K562 (cell line): ENCODE results near the gene TRIO. TPM values are rescaled to one million over a fixed set of nuclear protein-coding genes. Genes with fewer than 3 reads are reported as not detected.

Experiments used
- ATAC-seq: fragments of 200-7000 bp; cut with Tn5 transposase; 3 replicates; pipeline ENCODE4 v1.9.1; 2020; ENCODE audit warnings: moderate library complexity
- BruUV-seq: library from RNA; stranded (reverse); fragments of 400-500 nt; replicated peaks from 2 replicates; lab custom pipeline; 2021; lab: Mats Ljungman, UMichigan
- CTCF ChIA-PET: fragments of 300-600 bp; formaldehyde crosslinking; extraction: SDS; loops from one replicate; lab custom pipeline; 2021; ENCODE audit warnings: low intra/inter-chr PET ratio; lab: Yijun Ruan, JAX
- POLR2A ChIA-PET: fragments of 300-600, 350-650 bp; sonication (Branson Sonifier 250); formaldehyde crosslinking; extraction: SDS; loops from one replicate; lab custom pipeline; 2021; ENCODE audit warnings: antibody characterized with exemption, inconsistent platforms; lab: Yijun Ruan, JAX
- DNase-seq, 4 experiments: peaks; one replicate each; pipeline versions ENCODE4 v3.0.0 to v3.0.0-alpha.2; 2011 to 2018; ENCODE audit warnings: low spot score in 3 of 4, mixed read lengths in 3 of 4; ENCODE audit errors: extremely low read depth in 1 of 4
- FAIRE-seq: peaks from 2 replicates; lab custom pipeline; 2011; peaks lifted over from hg19 to GRCh38; lab: Jason Lieb, UNC
- H2AFZ ChIP-seq: 2 replicates; pipeline ENCODE4 v1.6.0; 2011; ENCODE audit warnings: low read depth, low read length, control low read depth, inconsistent platforms
- H3K27ac ChIP-seq: fragments of 200-600 bp; 3 replicates; pipeline ENCODE4 v1.8.0; 2011; ENCODE audit warnings: low read depth, mild to moderate bottlenecking, control low read depth, inconsistent platforms, low read length, moderate library complexity, mixed read lengths; ENCODE audit errors: extremely low read depth
- H3K27me3 ChIP-seq, 2 experiments: fragments of 300-600 bp in 1 of 2; 2 replicates in 1 of 2; 3 replicates in 1 of 2; pipeline versions ENCODE4 v1.6.0 to v1.8.0; 2011; ENCODE audit warnings: inconsistent platforms in 2 of 2, low read length in 2 of 2, mild to moderate bottlenecking in 1 of 2, mixed read lengths in 1 of 2, moderate library complexity in 1 of 2; ENCODE audit not compliant: control insufficient read depth in 2 of 2, insufficient read depth in 2 of 2
- H3K36me3 ChIP-seq: fragments of 300-600 bp; 3 replicates; pipeline ENCODE4 v1.8.0; 2011; ENCODE audit warnings: mild to moderate bottlenecking, low read length, inconsistent platforms; ENCODE audit not compliant: control insufficient read depth, insufficient read depth
- H3K4me1 ChIP-seq, 2 experiments: fragments of 200-600 bp in 1 of 2; replicated peaks in 1 of 2; 2 replicates in 1 of 2; 3 replicates in 1 of 2; pipeline versions ENCODE4 v1.5.1 to v1.8.0; 2011; ENCODE audit warnings: inconsistent platforms in 2 of 2, low read length in 2 of 2, mild to moderate bottlenecking in 1 of 2, mixed read lengths in 1 of 2, moderate library complexity in 1 of 2; ENCODE audit not compliant: control insufficient read depth in 2 of 2, insufficient read depth in 2 of 2
- H3K4me2 ChIP-seq: 2 replicates; pipeline ENCODE4 v1.6.1; 2011; ENCODE audit warnings: low read length, control low read depth, inconsistent platforms, mixed read lengths; ENCODE audit not compliant: insufficient read depth
- H3K4me3 ChIP-seq: fragments of 200-600 bp; sonication (generic), shearing (Covaris generic); 2 replicates; pipeline ENCODE4 v1.5.1; 2016; ENCODE audit warnings: control low read depth, inconsistent platforms
- H3K79me2 ChIP-seq: fragments of 200-600 bp; 3 replicates; pipeline ENCODE4 v1.8.0; 2011; ENCODE audit warnings: low read length, inconsistent platforms; ENCODE audit not compliant: control insufficient read depth, insufficient read depth
- H3K9ac ChIP-seq, 2 experiments: 2 replicates each; pipeline versions ENCODE4 v1.6.0 to v1.6.1; 2011; ENCODE audit warnings: low read depth in 2 of 2, low read length in 2 of 2, control low read depth in 1 of 2, inconsistent platforms in 1 of 2, mild to moderate bottlenecking in 1 of 2, mixed read lengths in 1 of 2; ENCODE audit not compliant: insufficient read depth in 1 of 2
- H3K9me1 ChIP-seq: one replicate; pipeline ENCODE4 v1.6.0; 2011; ENCODE audit warnings: inconsistent platforms, mild to moderate bottlenecking, low read length, moderate library complexity; ENCODE audit not compliant: control insufficient read depth, insufficient read depth
- H3K9me3 ChIP-seq: replicated peaks from 2 replicates; pipeline ENCODE4 v1.5.1; 2011; ENCODE audit warnings: low read depth, low read length, inconsistent platforms; ENCODE audit not compliant: control insufficient read depth, insufficient read depth
- H4K20me1 ChIP-seq: replicated peaks from 2 replicates; pipeline ENCODE4 v1.6.1; 2011; ENCODE audit warnings: low read length, inconsistent platforms, mixed read lengths; ENCODE audit not compliant: control insufficient read depth, insufficient read depth
- BDP1 ChIP-seq: IDR thresholded peaks from 3 replicates; pipeline ENCODE4 v1.6.1; 2011; ENCODE audit not compliant: insufficient read length, insufficient read depth
- CSDE1 ChIP-seq, 2 experiments: fragments of 450-650 bp; IDR thresholded peaks; 2 replicates each; pipeline ENCODE4 v1.6.1; 2016; ENCODE audit warnings: mild to moderate bottlenecking in 1 of 2
- KAT2B ChIP-seq: IDR thresholded peaks from one replicate; pipeline ENCODE4 v1.6.1; 2012; ENCODE audit warnings: low read depth, mild to moderate bottlenecking, control low read depth, inconsistent platforms, low read length, moderate library complexity
- KLF10 ChIP-seq: fragments of 250-450 bp; sonication (Bioruptor Pico); IDR thresholded peaks from 2 replicates; pipeline ENCODE4 v1.6.1; 2021; ENCODE audit warnings: matching md5 sums
- KLF16 ChIP-seq: IDR thresholded peaks from 2 replicates; pipeline ENCODE4 v1.6.1; 2016; ENCODE audit warnings: antibody characterized with exemption
- LARP7 ChIP-seq: fragments of 450-650 bp; IDR thresholded peaks from 2 replicates; pipeline ENCODE4 v1.6.1; 2016
- LCOR ChIP-seq: sonication (generic); formaldehyde crosslinking; IDR thresholded peaks from 2 replicates; pipeline ENCODE4 v1.8.0; 2022; ENCODE audit warnings: mild to moderate bottlenecking, missing genetic modification reagents
- MIER1 ChIP-seq: fragments of 450-650 bp; IDR thresholded peaks from 2 replicates; pipeline ENCODE4 v1.6.1; 2016; ENCODE audit warnings: antibody characterized with exemption, mild to moderate bottlenecking, low read depth
- POLR2AphosphoS2 ChIP-seq: IDR thresholded peaks from 2 replicates; pipeline ENCODE4 v1.6.1; 2012; ENCODE audit warnings: low read length, improper control_type of control experiment
- RBM25 ChIP-seq: fragments of 200-400 bp; formaldehyde crosslinking; IDR thresholded peaks from 2 replicates; pipeline ENCODE4 v1.6.1; 2018; ENCODE audit warnings: low read length, low read depth, moderate library complexity; ENCODE audit not compliant: severe bottlenecking
- RNF2 ChIP-seq: sonication (generic); IDR thresholded peaks from 2 replicates; pipeline ENCODE4 v1.6.1; 2016
- ZNF134 ChIP-seq: fragments of 250-450 bp; sonication (Bioruptor Pico); conservative IDR thresholded peaks from 2 replicates; pipeline ENCODE4 v1.4.0; 2020
- WGBS: fragments of 100-300 bp; shearing (Covaris generic); methylation state at CpG from one replicate; pipeline ENCODE4 v1.1.6; 2016; ENCODE audit warnings: low coverage, mixed read lengths; ENCODE audit not compliant: insufficient coverage; ENCODE audit errors: missing lambda C conversion rate; 5-methylcytosine and 5-hydroxymethylcytosine counted together
- in situ Hi-C: fragments of 300-500 bp; cut with MboI; formaldehyde crosslinking; loops from 4 replicates; pipeline ENCODE4 v1.15.0; 2018; ENCODE audit warnings: inconsistent platforms, mixed read lengths
- intact Hi-C: fragments of 100-400 bp; cut with micrococcal nuclease; formaldehyde crosslinking; loops from 2 replicates; pipeline ENCODE4 v1.14.2; 2022
- polyA plus RNA-seq, 8 experiments: library from polyadenylated mRNA; depleted of rRNA in 4 of 8; stranded (reverse) in 5 of 8; unstranded in 3 of 8; fragments of >200 nt; fragmentation: Nextera tagmentation in 2 of 8; fragmentation: Illumina TruSeq in 1 of 8; extraction: Ambion mirVana in 2 of 8; extraction: Trizol in 1 of 8; gene quantifications; 2 replicates each; pipeline versions ENCODE4 v1.2.1 to v1.2.3, GENCODE V29; 2011 to 2014; ENCODE audit warnings: inconsistent platforms in 1 of 8, missing spikeins in 1 of 8
- total RNA-seq, 7 experiments: library from RNA; depleted of rRNA in 6 of 7; stranded (reverse); fragments of >200 nt in 6 of 7; fragmentation: Illumina TruSeq in 2 of 7; extraction: Trizol in 2 of 7; gene quantifications; 2 replicates each; pipeline versions ENCODE4 v1.2.1 to v1.2.3, GENCODE V29; 2011 to 2021; ENCODE audit warnings: low replicate concordance in 1 of 7
- TF ChIP-seq, protein P1 (sequence below): fragments of 250-450 bp; sonication (Bioruptor Pico); IDR thresholded peaks from 2 replicates; pipeline ENCODE4 v1.8.0; 2022; ENCODE audit warnings: inconsistent platforms
- TF ChIP-seq, protein P2 (sequence below), 2 experiments: fragments of 450-650 bp in 1 of 2; sonication (generic) in 1 of 2; formaldehyde crosslinking; conservative IDR thresholded peaks; 2 replicates each; pipeline versions ENCODE4 v1.4.0 to v1.8.1; 2020 to 2022; ENCODE audit warnings: mild to moderate bottlenecking in 1 of 2, missing genetic modification reagents in 1 of 2

TRIO gene
- total and polyA plus RNA-seq, 9 of the 15 experiments (the other 6 are each of a cell fraction or from before 2014, with no cell fraction given): 0.24 to 5.0 (median 1.1) TPM

DNA sequence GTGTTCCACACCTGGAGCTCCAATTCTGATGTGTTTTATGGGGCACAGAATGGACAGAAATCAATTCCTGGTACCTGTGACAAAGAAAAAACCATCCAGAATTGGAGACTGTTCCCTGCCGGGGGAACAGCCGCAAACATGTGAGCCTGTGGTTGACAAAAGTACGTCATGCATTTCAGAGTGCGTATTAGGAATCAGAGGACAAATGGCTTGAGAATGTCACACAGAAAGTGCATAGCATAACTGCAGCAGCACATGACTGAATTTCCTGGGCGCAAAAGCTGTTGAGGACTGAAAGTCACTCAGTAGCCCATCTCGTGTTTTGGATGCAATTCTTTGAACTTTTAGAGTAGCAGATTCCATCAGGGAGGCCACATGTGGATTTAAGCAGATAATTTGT lies 85.1 kb downstream of the TRIO start (continued):
- TF ChIP-seq RBM25 (no peak), ZNF134 (CRISPR knock-in tag) (no peak), LCOR (no peak), KLF16 (no peak), KLF10 (CRISPR knock-in tag) (no peak), MIER1 (no peak)
- TF ChIP-seq, protein P1, sequence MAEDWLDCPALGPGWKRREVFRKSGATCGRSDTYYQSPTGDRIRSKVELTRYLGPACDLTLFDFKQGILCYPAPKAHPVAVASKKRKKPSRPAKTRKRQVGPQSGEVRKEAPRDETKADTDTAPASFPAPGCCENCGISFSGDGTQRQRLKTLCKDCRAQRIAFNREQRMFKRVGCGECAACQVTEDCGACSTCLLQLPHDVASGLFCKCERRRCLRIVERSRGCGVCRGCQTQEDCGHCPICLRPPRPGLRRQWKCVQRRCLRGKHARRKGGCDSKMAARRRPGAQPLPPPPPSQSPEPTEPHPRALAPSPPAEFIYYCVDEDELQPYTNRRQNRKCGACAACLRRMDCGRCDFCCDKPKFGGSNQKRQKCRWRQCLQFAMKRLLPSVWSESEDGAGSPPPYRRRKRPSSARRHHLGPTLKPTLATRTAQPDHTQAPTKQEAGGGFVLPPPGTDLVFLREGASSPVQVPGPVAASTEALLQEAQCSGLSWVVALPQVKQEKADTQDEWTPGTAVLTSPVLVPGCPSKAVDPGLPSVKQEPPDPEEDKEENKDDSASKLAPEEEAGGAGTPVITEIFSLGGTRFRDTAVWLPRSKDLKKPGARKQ (CRISPR knock-in tag): no peak

DNA sequence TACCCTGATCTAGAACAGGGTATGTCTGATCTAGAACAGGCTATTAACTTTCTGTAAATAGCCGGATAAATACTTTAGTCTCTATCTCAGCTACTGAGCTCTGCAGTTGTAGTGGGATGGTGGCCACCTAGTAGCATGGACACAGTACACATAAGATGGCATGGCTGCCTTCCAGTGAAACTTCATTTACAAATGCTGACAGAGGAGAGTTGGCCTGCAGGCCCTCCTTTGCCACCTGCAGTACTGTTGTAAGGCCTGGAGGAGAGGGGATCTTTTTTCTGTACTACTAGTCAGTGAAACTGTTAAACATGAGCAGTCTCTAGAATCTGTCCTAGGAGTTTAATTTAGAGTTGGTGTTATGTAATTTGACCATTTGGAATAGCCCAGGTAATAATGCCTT lies 86.0 kb downstream of the TRIO start:
- peaks cover 16 to 25% of the 10 kb centered on the region in 2 experiments; a peak in 4 of 5 replicates for H3K27me3 ChIP-seq
- H3K9me3 ChIP-seq: no peaks in the 10 kb centered on the region
- DNase-seq: no peak
- WGBS: 7% methylated on average over 1 of the region's 1 CpG
- ChIA-PET CTCF (no interaction called here), POLR2A (interaction anchor here (1.0 to 1.7 kb wide), 2 partner anchors 16 to 21 kb away, joined by 3 to 4 read pairs; no protein-coding TSS in a partner anchor)
- H3K36me3 ChIP-seq: no peaks in the 10 kb centered on the region
- no peaks in the 10 kb centered on the region for H4K20me1 ChIP-seq
- no peaks in the 10 kb centered on the region for H3K79me2 ChIP-seq
- H3K4me2 ChIP-seq: no peak overlapping the region
- no peak overlapping the region for H2AFZ ChIP-seq
- no peak overlapping the region for H3K9ac ChIP-seq
- ATAC-seq: no peak
- no peak for FAIRE-seq
- in situ Hi-C loops: no loop called here
- no peak overlapping the region for H3K27ac ChIP-seq
- TF ChIP-seq KAT2B: no peak
- TF ChIP-seq CSDE1 (IDR thresholded peaks at IDR 0.05): no peak
- TF ChIP-seq LARP7: no peak
- no peak for TF ChIP-seq BDP1
- TF ChIP-seq, protein P2, sequence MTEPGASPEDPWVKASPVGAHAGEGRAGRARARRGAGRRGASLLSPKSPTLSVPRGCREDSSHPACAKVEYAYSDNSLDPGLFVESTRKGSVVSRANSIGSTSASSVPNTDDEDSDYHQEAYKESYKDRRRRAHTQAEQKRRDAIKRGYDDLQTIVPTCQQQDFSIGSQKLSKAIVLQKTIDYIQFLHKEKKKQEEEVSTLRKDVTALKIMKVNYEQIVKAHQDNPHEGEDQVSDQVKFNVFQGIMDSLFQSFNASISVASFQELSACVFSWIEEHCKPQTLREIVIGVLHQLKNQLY (CRISPR knock-in tag; conservative IDR thresholded peaks at IDR 0.05): no peak
- TF ChIP-seq RNF2: no peak
- TF ChIP-seq POLR2AphosphoS2: no peak
- no peaks in the 10 kb centered on the region for H3K4me1 ChIP-seq
- no TSS peak for BruUV-seq
- H3K4me3 ChIP-seq: no peak overlapping the region
- H3K9me1 ChIP-seq: no peaks in the 10 kb centered on the region
- intact Hi-C loops: no loop called here
